GM23338 (cell line): ENCODE results near the gene ATG4B. TPM values are rescaled to one million over a fixed set of nuclear protein-coding genes. Genes with fewer than 3 reads are reported as not detected.

Experiments used
- ATAC-seq: fragments of 200-7000 bp; cut with Tn5 transposase; 3 replicates; pipeline ENCODE4 v1.9.1; 2020
- DNase-seq: peaks from one replicate; pipeline ENCODE4 v3.0.0-alpha.2; 2015; ENCODE audit warnings: low spot score
- H2AFZ ChIP-seq: fragments of 200-600 bp; sonication (generic); 2 replicates; pipeline ENCODE4 v1.8.0; 2016; ENCODE audit warnings: antibody characterized with exemption, mild to moderate bottlenecking, moderate library complexity
- H3F3A ChIP-seq: fragments of 200-600 bp; sonication (generic); replicated peaks from 2 replicates; pipeline ENCODE4 v1.8.0; 2017; ENCODE audit warnings: antibody characterized with exemption, mixed run types, low read depth
- H3K27ac ChIP-seq: fragments of 200-600 bp; sonication (generic); 2 replicates; pipeline ENCODE4 v1.6.1; 2016; ENCODE audit warnings: low read depth
- H3K27me3 ChIP-seq: fragments of 200-600 bp; sonication (generic); 2 replicates; pipeline ENCODE4 v1.8.0; 2016; ENCODE audit warnings: mild to moderate bottlenecking, mixed run types, moderate library complexity; ENCODE audit not compliant: insufficient read depth
- H3K36me3 ChIP-seq: fragments of 200-600 bp; sonication (generic); 2 replicates; pipeline ENCODE4 v1.8.0; 2016; ENCODE audit warnings: mild to moderate bottlenecking; ENCODE audit not compliant: insufficient read depth
- H3K4me1 ChIP-seq: fragments of 200-600 bp; sonication (generic); 2 replicates; pipeline ENCODE4 v1.8.0; 2016; ENCODE audit warnings: mild to moderate bottlenecking, moderate library complexity; ENCODE audit not compliant: insufficient read depth
- H3K4me2 ChIP-seq: fragments of 200-600 bp; sonication (generic); 2 replicates; pipeline ENCODE4 v1.7.1; 2017; ENCODE audit warnings: mixed run types
- H3K4me3 ChIP-seq: fragments of 200-600 bp; sonication (generic); 2 replicates; pipeline ENCODE4 v1.6.1; 2016; ENCODE audit warnings: mixed run types
- H3K79me2 ChIP-seq: fragments of 200-600 bp; sonication (generic); replicated peaks from 2 replicates; pipeline ENCODE4 v1.8.0; 2017; ENCODE audit warnings: mild to moderate bottlenecking; ENCODE audit not compliant: insufficient read depth
- H3K9me2 ChIP-seq: fragments of 200-600 bp; sonication (generic); 2 replicates; pipeline ENCODE4 v1.8.0; 2017; ENCODE audit not compliant: insufficient read depth
- H4K20me1 ChIP-seq: fragments of 200-600 bp; sonication (generic); replicated peaks from 2 replicates; pipeline ENCODE4 v1.8.0; 2017; ENCODE audit warnings: mild to moderate bottlenecking; ENCODE audit not compliant: insufficient read depth
- H3K27ac Mint-ChIP-seq: 2 replicates; pipeline ENCODE4 v1.8.0; 2020; ENCODE audit warnings: inconsistent platforms, mild to moderate bottlenecking, moderate library complexity, mixed read lengths
- H3K27me3 Mint-ChIP-seq: 3 replicates; pipeline ENCODE4 v1.8.0; 2022; ENCODE audit warnings: low read depth, mild to moderate bottlenecking, moderate library complexity, mixed read lengths, inconsistent platforms; ENCODE audit not compliant: insufficient read depth, poor library complexity
- H3K36me3 Mint-ChIP-seq: 3 replicates; pipeline ENCODE4 v1.8.0; 2021; ENCODE audit warnings: low read depth, mild to moderate bottlenecking, inconsistent platforms, moderate library complexity, mixed read lengths
- H3K4me1 Mint-ChIP-seq: 3 replicates; pipeline ENCODE4 v1.8.0; 2020; ENCODE audit warnings: mild to moderate bottlenecking, inconsistent platforms, mixed read lengths
- H3K4me3 Mint-ChIP-seq: 3 replicates; pipeline ENCODE4 v1.8.0; 2021; ENCODE audit warnings: moderate library complexity, mild to moderate bottlenecking, inconsistent platforms, mixed read lengths
- H3K9me3 Mint-ChIP-seq: 3 replicates; pipeline ENCODE4 v1.8.0; 2020; ENCODE audit warnings: moderate library complexity, mild to moderate bottlenecking, inconsistent platforms, mixed read lengths
- CREB1 ChIP-seq: fragments of 250-450 bp; sonication (Bioruptor Pico); IDR thresholded peaks from 2 replicates; pipeline ENCODE4 v1.5.0; 2020; ENCODE audit warnings: low read depth, mild to moderate bottlenecking, moderate library complexity
- EZH2 ChIP-seq: fragments of 200-600 bp; sonication (generic); IDR thresholded peaks from one replicate; pipeline ENCODE4 v1.8.0; 2017; ENCODE audit warnings: antibody characterized with exemption, mild to moderate bottlenecking, low read depth; ENCODE audit not compliant: unreplicated experiment
- JUNB ChIP-seq: IDR thresholded peaks from one replicate; pipeline ENCODE4 v1.6.1; 2016; ENCODE audit warnings: antibody characterized with exemption; ENCODE audit not compliant: unreplicated experiment
- NANOG ChIP-seq: IDR thresholded peaks from 2 replicates; pipeline ENCODE4 v1.6.1; 2016; ENCODE audit warnings: antibody characterized with exemption, borderline replicate concordance
- POLR2AphosphoS5 ChIP-seq: IDR thresholded peaks from 2 replicates; pipeline ENCODE4 v1.6.1; 2016; ENCODE audit warnings: antibody characterized with exemption, low read depth
- ZNF331 ChIP-seq: fragments of 250-450 bp; sonication (Bioruptor Pico); IDR thresholded peaks from 2 replicates; pipeline ENCODE4 v1.5.0; 2020; ENCODE audit warnings: low read depth, mild to moderate bottlenecking, moderate library complexity
- polyA plus RNA-seq: library from polyadenylated mRNA; unstranded; fragments of >200 nt; fragmentation: Nextera tagmentation; extraction: Ambion mirVana; gene quantifications from 2 replicates; pipeline ENCODE4 v1.2.1, GENCODE V29; 2016
- total RNA-seq: library from RNA; depleted of rRNA; stranded (reverse); fragments of >200 nt; shearing (Covaris generic); gene quantifications from 2 replicates; pipeline ENCODE4 v1.2.3, GENCODE V29; 2014
- TF ChIP-seq, protein P1 (sequence below): IDR thresholded peaks from 2 replicates; pipeline ENCODE4 v1.6.1; 2016; ENCODE audit warnings: antibody characterized with exemption
- TF ChIP-seq, protein P2 (sequence below): fragments of 250-450 bp; sonication (Bioruptor Pico); IDR thresholded peaks from 2 replicates; pipeline ENCODE4 v1.5.0; 2020; ENCODE audit warnings: mild to moderate bottlenecking, moderate library complexity

ATG4B gene
- total and polyA plus RNA-seq, 2 experiments from 2014 or later, result 102 to 104 TPM

DNA sequence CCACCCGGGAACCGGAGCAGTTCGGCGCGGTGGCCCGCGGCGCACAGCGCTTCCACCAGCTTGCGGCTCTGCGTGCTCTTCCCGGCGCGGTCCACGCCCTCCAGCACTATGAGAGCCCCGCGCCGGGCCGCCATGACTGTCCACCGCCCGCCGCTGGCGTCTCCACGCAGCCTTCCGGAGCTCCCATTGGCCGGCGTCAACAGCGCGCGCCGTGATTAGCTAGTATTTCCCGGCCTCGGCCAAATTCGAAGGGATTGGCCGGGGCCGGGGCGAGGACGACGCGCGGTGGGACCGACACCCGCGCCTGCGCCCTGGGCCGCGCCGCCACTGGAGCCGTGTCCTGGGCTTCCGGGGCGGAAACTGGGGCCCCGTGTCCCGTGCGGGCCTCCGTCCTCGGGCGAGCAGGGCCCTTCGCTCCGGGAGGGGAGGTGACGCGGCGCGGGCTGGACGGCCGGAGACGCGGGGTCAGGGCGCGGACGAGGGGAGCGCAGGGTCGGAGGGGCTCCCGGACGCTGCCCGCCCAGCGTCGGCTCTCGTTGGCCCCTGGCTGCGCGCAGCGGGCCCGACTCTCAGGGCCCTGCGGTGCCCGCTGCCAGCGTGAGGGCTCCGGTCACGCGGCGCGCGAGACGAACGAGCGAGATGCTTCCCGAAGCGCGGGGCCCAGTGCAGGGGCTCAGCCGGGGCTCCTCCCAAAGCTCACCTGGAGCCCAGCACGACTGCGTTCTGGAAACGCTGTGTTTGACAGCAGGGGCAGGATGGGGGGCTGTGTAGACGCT lies 49.3 kb downstream of the ATG4B start, which contains the start of gene DTYMK:
DTYMK (minus strand) TSS at position 166 of the 776 bp plus-strand sequence; CDS start at position 134, 32 bp downstream.
- DNase-seq (peak; percentile 98), ATAC-seq (peak; percentile 96)
- H4K20me1 ChIP-seq, result peaks cover 9% of the 10 kb centered on the region; the same call in 1 of the 2 replicates
- H3K36me3 ChIP-seq, result peaks cover 31% of the 10 kb centered on the region
- H3K4me1 ChIP-seq, result peaks cover 11% of the 10 kb centered on the region
- H3K4me2 ChIP-seq, result peak within 1 kb of the TSS; percentile 91
- Mint-ChIP-seq H3K36me3 (peaks cover 44% of the 10 kb centered on the region), H3K27me3 (peaks cover 3% of the 10 kb centered on the region), H3K27ac (peak within 1 kb of the TSS; percentile 96), H3K9me3 (no peaks in the 10 kb centered on the region; the same call in 2 of the 3 replicates), H3K4me3 (peak within 1 kb of the TSS; percentile 85), H3K4me1 (peaks cover 7% of the 10 kb centered on the region; the same call in 2 of the 3 replicates)
- H3K9me2 ChIP-seq, result no peaks in the 10 kb centered on the region
- 0 out of 2 replicates have a peak, but pooled peaks cover 4% of the 10 kb centered on the region for H3F3A ChIP-seq
- peak within 1 kb of the TSS; percentile 66; the same call in 1 of the 2 replicates for H3K27ac ChIP-seq
- no peaks in the 10 kb centered on the region for H3K27me3 ChIP-seq
- peaks cover 49% of the 10 kb centered on the region for H3K79me2 ChIP-seq
- TF ChIP-seq, protein P1, sequence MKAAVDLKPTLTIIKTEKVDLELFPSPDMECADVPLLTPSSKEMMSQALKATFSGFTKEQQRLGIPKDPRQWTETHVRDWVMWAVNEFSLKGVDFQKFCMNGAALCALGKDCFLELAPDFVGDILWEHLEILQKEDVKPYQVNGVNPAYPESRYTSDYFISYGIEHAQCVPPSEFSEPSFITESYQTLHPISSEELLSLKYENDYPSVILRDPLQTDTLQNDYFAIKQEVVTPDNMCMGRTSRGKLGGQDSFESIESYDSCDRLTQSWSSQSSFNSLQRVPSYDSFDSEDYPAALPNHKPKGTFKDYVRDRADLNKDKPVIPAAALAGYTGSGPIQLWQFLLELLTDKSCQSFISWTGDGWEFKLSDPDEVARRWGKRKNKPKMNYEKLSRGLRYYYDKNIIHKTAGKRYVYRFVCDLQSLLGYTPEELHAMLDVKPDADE, result peak; percentile 38; the same call in 1 of the 2 replicates
- TF ChIP-seq, protein P2, sequence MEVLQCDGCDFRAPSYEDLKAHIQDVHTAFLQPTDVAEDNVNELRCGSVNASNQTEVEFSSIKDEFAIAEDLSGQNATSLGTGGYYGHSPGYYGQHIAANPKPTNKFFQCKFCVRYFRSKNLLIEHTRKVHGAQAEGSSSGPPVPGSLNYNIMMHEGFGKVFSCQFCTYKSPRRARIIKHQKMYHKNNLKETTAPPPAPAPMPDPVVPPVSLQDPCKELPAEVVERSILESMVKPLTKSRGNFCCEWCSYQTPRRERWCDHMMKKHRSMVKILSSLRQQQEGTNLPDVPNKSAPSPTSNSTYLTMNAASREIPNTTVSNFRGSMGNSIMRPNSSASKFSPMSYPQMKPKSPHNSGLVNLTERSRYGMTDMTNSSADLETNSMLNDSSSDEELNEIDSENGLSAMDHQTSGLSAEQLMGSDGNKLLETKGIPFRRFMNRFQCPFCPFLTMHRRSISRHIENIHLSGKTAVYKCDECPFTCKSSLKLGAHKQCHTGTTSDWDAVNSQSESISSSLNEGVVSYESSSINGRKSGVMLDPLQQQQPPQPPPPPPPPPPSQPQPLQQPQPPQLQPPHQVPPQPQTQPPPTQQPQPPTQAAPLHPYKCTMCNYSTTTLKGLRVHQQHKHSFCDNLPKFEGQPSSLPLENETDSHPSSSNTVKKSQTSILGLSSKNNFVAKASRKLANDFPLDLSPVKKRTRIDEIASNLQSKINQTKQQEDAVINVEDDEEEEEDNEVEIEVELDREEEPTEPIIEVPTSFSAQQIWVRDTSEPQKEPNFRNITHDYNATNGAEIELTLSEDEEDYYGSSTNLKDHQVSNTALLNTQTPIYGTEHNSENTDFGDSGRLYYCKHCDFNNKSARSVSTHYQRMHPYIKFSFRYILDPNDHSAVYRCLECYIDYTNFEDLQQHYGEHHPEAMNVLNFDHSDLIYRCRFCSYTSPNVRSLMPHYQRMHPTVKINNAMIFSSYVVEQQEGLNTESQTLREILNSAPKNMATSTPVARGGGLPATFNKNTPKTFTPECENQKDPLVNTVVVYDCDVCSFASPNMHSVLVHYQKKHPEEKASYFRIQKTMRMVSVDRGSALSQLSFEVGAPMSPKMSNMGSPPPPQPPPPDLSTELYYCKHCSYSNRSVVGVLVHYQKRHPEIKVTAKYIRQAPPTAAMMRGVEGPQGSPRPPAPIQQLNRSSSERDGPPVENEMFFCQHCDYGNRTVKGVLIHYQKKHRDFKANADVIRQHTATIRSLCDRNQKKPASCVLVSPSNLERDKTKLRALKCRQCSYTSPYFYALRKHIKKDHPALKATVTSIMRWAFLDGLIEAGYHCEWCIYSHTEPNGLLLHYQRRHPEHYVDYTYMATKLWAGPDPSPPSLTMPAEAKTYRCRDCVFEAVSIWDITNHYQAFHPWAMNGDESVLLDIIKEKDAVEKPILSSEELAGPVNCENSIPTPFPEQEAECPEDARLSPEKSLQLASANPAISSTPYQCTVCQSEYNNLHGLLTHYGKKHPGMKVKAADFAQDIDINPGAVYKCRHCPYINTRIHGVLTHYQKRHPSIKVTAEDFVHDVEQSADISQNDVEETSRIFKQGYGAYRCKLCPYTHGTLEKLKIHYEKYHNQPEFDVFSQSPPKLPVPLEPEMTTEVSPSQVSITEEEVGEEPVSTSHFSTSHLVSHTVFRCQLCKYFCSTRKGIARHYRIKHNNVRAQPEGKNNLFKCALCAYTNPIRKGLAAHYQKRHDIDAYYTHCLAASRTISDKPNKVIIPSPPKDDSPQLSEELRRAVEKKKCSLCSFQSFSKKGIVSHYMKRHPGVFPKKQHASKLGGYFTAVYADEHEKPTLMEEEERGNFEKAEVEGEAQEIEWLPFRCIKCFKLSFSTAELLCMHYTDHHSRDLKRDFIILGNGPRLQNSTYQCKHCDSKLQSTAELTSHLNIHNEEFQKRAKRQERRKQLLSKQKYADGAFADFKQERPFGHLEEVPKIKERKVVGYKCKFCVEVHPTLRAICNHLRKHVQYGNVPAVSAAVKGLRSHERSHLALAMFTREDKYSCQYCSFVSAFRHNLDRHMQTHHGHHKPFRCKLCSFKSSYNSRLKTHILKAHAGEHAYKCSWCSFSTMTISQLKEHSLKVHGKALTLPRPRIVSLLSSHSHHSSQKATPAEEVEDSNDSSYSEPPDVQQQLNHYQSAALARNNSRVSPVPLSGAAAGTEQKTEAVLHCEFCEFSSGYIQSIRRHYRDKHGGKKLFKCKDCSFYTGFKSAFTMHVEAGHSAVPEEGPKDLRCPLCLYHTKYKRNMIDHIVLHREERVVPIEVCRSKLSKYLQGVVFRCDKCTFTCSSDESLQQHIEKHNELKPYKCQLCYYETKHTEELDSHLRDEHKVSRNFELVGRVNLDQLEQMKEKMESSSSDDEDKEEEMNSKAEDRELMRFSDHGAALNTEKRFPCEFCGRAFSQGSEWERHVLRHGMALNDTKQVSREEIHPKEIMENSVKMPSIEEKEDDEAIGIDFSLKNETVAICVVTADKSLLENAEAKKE (CRISPR knock-in tag), result no peak
- TF ChIP-seq POLR2AphosphoS5 (peak; percentile 80), JUNB (no peak), CREB1 (CRISPR knock-in tag) (peak; percentile 93), ZNF331 (CRISPR knock-in tag) (no peak), NANOG (0 out of 2 replicates have a peak, but pooled peaks have one; percentile 9), EZH2 (no peak)
- peak within 1 kb of the TSS; percentile 80 for H3K4me3 ChIP-seq
- H2AFZ ChIP-seq, result peak within 1 kb of the TSS; percentile 78
